BJ (cell line): ENCODE data around the gene BHMT2. TPM values are rescaled to one million over a fixed set of nuclear protein-coding genes. Genes with fewer than 3 reads are reported as not detected.

ENCODE experiments used
- CTCF ChIA-PET: fragments of 350-600 bp; formaldehyde crosslinking; extraction: SDS; loops from one replicate; lab custom pipeline; 2021; ENCODE audit warnings: antibody characterized with exemption, inconsistent platforms; lab: Yijun Ruan, JAX
- POLR2A ChIA-PET: fragments of 300-600 bp; sonication (Branson Sonifier 250); formaldehyde crosslinking; extraction: SDS; loops from one replicate; lab custom pipeline; 2021; ENCODE audit warnings: antibody characterized with exemption; lab: Charles Lee
- DNase-seq: peaks from one replicate; pipeline ENCODE4 v3.0.0-alpha.2; 2011; ENCODE audit warnings: low read depth
- H3K27me3 ChIP-seq: 2 replicates; pipeline ENCODE4 v1.6.0; 2011; ENCODE audit warnings: low read length; ENCODE audit not compliant: control insufficient read depth, insufficient read depth
- H3K36me3 ChIP-seq: 2 replicates; pipeline ENCODE4 v1.5.1; 2011; ENCODE audit warnings: low read length; ENCODE audit not compliant: control insufficient read depth, insufficient read depth
- H3K4me3 ChIP-seq: 2 replicates; pipeline ENCODE4 v1.5.1; 2011; ENCODE audit warnings: low read depth, mild to moderate bottlenecking, control low read depth, low read length
- CTCF ChIP-seq: IDR thresholded peaks from 2 replicates; pipeline ENCODE4 v1.5.1; 2011; ENCODE audit warnings: low read depth, mild to moderate bottlenecking, control low read depth, inconsistent platforms, low read length, moderate library complexity; ENCODE audit not compliant: insufficient read depth
- polyA plus RNA-seq: library from polyadenylated mRNA; depleted of rRNA; stranded (reverse); fragments of >200 nt; gene quantifications from 2 replicates; pipeline ENCODE4 v1.2.3, GENCODE V29; 2011

BHMT2 gene
- polyA plus RNA-seq, 1 experiment: 11.5 TPM

- Histone ChIP-seq H3K36me3 (no peaks in the 10 kb centered on the region), H3K27me3 (peaks cover 19% of the 10 kb centered on the region), H3K4me3 (no peak within 1 kb of the TSS)
- POLR2A ChIA-PET: no interaction called here
- CTCF ChIA-PET: no interaction called here
- TF ChIP-seq CTCF: no peak
- DNase-seq: no peak
Measured at GRCh38 chr5:79111387-79111959, 41.9 kb downstream of the BHMT2 start, which contains the start of gene BHMT. TSS of gene BHMT (plus strand) at chr5:79111809. CDS start at chr5:79111886, 77 bp downstream.

GRCh38 chr5:79111960-79112702 lies 42.6 kb downstream of the BHMT2 start:
- TF ChIP-seq CTCF: no peak
- CTCF ChIA-PET: interaction anchor here (2.5 kb wide), 1 partner anchor 87 kb away, joined by 7 read pairs; no protein-coding TSS in a partner anchor
- H3K27me3 ChIP-seq: peaks cover 19% of the 10 kb centered on the region
- no peak overlapping the region for H3K4me3 ChIP-seq
- POLR2A ChIA-PET: no interaction called here
- no peak for DNase-seq
- H3K36me3 ChIP-seq: no peaks in the 10 kb centered on the region

- POLR2A ChIA-PET: no interaction called here
- H3K27me3 ChIP-seq: peaks cover 19% of the 10 kb centered on the region
- TF ChIP-seq CTCF: no peak
- H3K36me3 ChIP-seq: no peaks in the 10 kb centered on the region
- CTCF ChIA-PET: interaction anchor here (2.5 kb wide), 1 partner anchor 88 kb away, joined by 7 read pairs; no protein-coding TSS in a partner anchor
- no peak for DNase-seq
- no peak overlapping the region for H3K4me3 ChIP-seq
Measured at GRCh38 chr5:79112703-79113058, 43.1 kb downstream of the BHMT2 start.

GRCh38 chr5:79119486-79119885 lies 49.9 kb downstream of the BHMT2 start:
- Histone ChIP-seq H3K36me3 (no peaks in the 10 kb centered on the region), H3K27me3 (peaks cover 2% of the 10 kb centered on the region; the same call in 1 of the 2 replicates), H3K4me3 (no peak overlapping the region)
- CTCF ChIA-PET: interaction anchor here (1.1 to 1.2 kb wide), 2 partner anchors 10 to 94 kb away, joined by 3 to 4 read pairs; no protein-coding TSS in a partner anchor
- no peak for DNase-seq
- POLR2A ChIA-PET: no interaction called here
- no peak for TF ChIP-seq CTCF

- no peaks in the 10 kb centered on the region for H3K36me3 ChIP-seq
- no peak for TF ChIP-seq CTCF
- DNase-seq: no peak
- CTCF ChIA-PET: interaction anchor here (0.7 to 1.2 kb wide), 2 partner anchors 13 to 95 kb away, joined by 3 to 4 read pairs; no protein-coding TSS in a partner anchor
- H3K27me3 ChIP-seq: peaks cover 2% of the 10 kb centered on the region; the same call in 1 of the 2 replicates
- POLR2A ChIA-PET: no interaction called here
- no peak overlapping the region for H3K4me3 ChIP-seq
Measured at GRCh38 chr5:79120221-79120620, 50.7 kb downstream of the BHMT2 start.
